ENCODE results near the gene SNAPC1. TPM values are rescaled to one million over a fixed set of nuclear protein-coding genes. Genes with fewer than 3 reads are reported as not detected.
A peak's percentile ranks its signal among the peaks of the same experiment; 100 is the strongest.

SNAPC1 gene
- total RNA-seq, 1 donor from 2014 or later, result 27.8 TPM

- no peak overlapping the region for H2AFZ ChIP-seq (replicated peaks)
- H3K27ac ChIP-seq, result no peak overlapping the region
- TF ChIP-seq EZH2 (IDR thresholded peaks at IDR 0.05), result no peak
- TF ChIP-seq CTCF (IDR thresholded peaks at IDR 0.05), result no peak
- no peak for TF ChIP-seq EZH2phosphoT487 (IDR thresholded peaks at IDR 0.05)
- H3F3A ChIP-seq (ENCODE audit: low read depth), result no peaks in the 10 kb centered on the region
- no peaks in the 10 kb centered on the region for H3K27me3 ChIP-seq
- H3K36me3 ChIP-seq, result no peaks in the 10 kb centered on the region
- DNase-seq (ENCODE audit: low spot score), result no peak
- H3K9me3 Mint-ChIP-seq, result no peaks in the 10 kb centered on the region
- H3K4me2 ChIP-seq, result no peak overlapping the region
- H4K20me1 ChIP-seq (ENCODE audit: low read depth), result no peaks in the 10 kb centered on the region
- no peaks in the 10 kb centered on the region for H3K4me1 ChIP-seq
- no peak overlapping the region for H3K4me3 Mint-ChIP-seq
- H3K36me3 Mint-ChIP-seq, result no peaks in the 10 kb centered on the region
- H3K79me2 ChIP-seq (ENCODE audit: low read depth), result no peaks in the 10 kb centered on the region
- H3K9me3 ChIP-seq (ENCODE audit: low read depth), result no peaks in the 10 kb centered on the region
- H3K9ac ChIP-seq, result no peak overlapping the region
- no peak overlapping the region for H3K27ac Mint-ChIP-seq
- H3K4me1 Mint-ChIP-seq, result no peaks in the 10 kb centered on the region
- H3K4me3 ChIP-seq, result no peak overlapping the region
- H3K27me3 Mint-ChIP-seq (ENCODE audit: insufficient read depth, low read depth), result peaks cover 4% of the 10 kb centered on the region
These were observed 74.0 kb downstream of the SNAPC1 start for GRCh38 chr14:61836184-61836583.

GRCh38 chr14:61836807-61837206 lies 74.6 kb downstream of the SNAPC1 start:
- TF ChIP-seq EZH2phosphoT487 (IDR thresholded peaks at IDR 0.05) (no peak), CTCF (IDR thresholded peaks at IDR 0.05) (no peak), EZH2 (IDR thresholded peaks at IDR 0.05) (no peak)
- H3K4me3 Mint-ChIP-seq, result no peak overlapping the region
- H3K27ac Mint-ChIP-seq, result no peak overlapping the region
- Histone ChIP-seq H3K9ac (no peak overlapping the region), H3K4me3 (no peak overlapping the region), H3K27ac (no peak overlapping the region), H3F3A (ENCODE audit: low read depth) (no peaks in the 10 kb centered on the region), H3K79me2 (ENCODE audit: low read depth) (no peaks in the 10 kb centered on the region), H3K4me1 (no peaks in the 10 kb centered on the region), H3K36me3 (no peaks in the 10 kb centered on the region), H2AFZ (replicated peaks) (no peak overlapping the region), H3K4me2 (no peak overlapping the region), H3K9me3 (ENCODE audit: low read depth) (no peaks in the 10 kb centered on the region), H3K27me3 (no peaks in the 10 kb centered on the region), H4K20me1 (ENCODE audit: low read depth) (no peaks in the 10 kb centered on the region)
- H3K4me1 Mint-ChIP-seq, result no peaks in the 10 kb centered on the region
- DNase-seq (ENCODE audit: low spot score), result no peak
- H3K36me3 Mint-ChIP-seq, result no peaks in the 10 kb centered on the region
- no peaks in the 10 kb centered on the region for H3K27me3 Mint-ChIP-seq (ENCODE audit: insufficient read depth, low read depth)
- no peaks in the 10 kb centered on the region for H3K9me3 Mint-ChIP-seq

GRCh38 chr14:61837336-61838229 lies 75.4 kb downstream of the SNAPC1 start:
- no peaks in the 10 kb centered on the region for H3K36me3 Mint-ChIP-seq
- H3K27me3 Mint-ChIP-seq (ENCODE audit: insufficient read depth, low read depth), result no peaks in the 10 kb centered on the region
- H3K27ac Mint-ChIP-seq, result no peak overlapping the region

More at GRCh38 chr14:61837336-61838229, 75.4 kb downstream of the SNAPC1 start:
- no peaks in the 10 kb centered on the region for H3K9me3 ChIP-seq (ENCODE audit: low read depth)
- no peaks in the 10 kb centered on the region for H3K9me3 Mint-ChIP-seq
- H3K4me3 Mint-ChIP-seq, result no peak overlapping the region
- no peaks in the 10 kb centered on the region for H3K4me1 Mint-ChIP-seq
- no peaks in the 10 kb centered on the region for H3K4me1 ChIP-seq
- DNase-seq (ENCODE audit: low spot score), result peak; percentile 87
- no peak overlapping the region for H3K4me3 ChIP-seq
- no peaks in the 10 kb centered on the region for H3F3A ChIP-seq (ENCODE audit: low read depth)
- no peaks in the 10 kb centered on the region for H3K36me3 ChIP-seq
- H4K20me1 ChIP-seq (ENCODE audit: low read depth), result no peaks in the 10 kb centered on the region
- peak; percentile 96 for TF ChIP-seq CTCF (IDR thresholded peaks at IDR 0.05)
- TF ChIP-seq EZH2 (IDR thresholded peaks at IDR 0.05), result no peak
- H3K27ac ChIP-seq, result no peak overlapping the region
- H2AFZ ChIP-seq (replicated peaks), result no peak overlapping the region
- no peak overlapping the region for H3K4me2 ChIP-seq
- no peaks in the 10 kb centered on the region for H3K27me3 ChIP-seq
- H3K79me2 ChIP-seq (ENCODE audit: low read depth), result no peaks in the 10 kb centered on the region
- H3K9ac ChIP-seq, result no peak overlapping the region

Data from neural progenitor cell (in vitro differentiated cells).